KMS-11 (cell line): ENCODE results near the gene MNX1.

Experiments
- H2AFZ ChIP-seq: fragments of 200-600 bp; sonication (generic); 2 replicates; pipeline ENCODE4 v1.6.1; 2016; ENCODE audit warnings: antibody characterized with exemption, mixed run types, low read depth
- H3K27ac ChIP-seq: fragments of 200-600 bp; sonication (generic); 2 replicates; pipeline ENCODE4 v1.6.1; 2016; ENCODE audit warnings: mild to moderate bottlenecking, mixed run types
- H3K27me3 ChIP-seq: fragments of 200-600 bp; sonication (generic); 2 replicates; pipeline ENCODE4 v1.6.1; 2017; ENCODE audit warnings: mild to moderate bottlenecking, low read depth, mixed run types, moderate library complexity; ENCODE audit not compliant: insufficient read depth
- H3K36me3 ChIP-seq: fragments of 200-600 bp; sonication (generic); 2 replicates; pipeline ENCODE4 v1.6.1; 2017; ENCODE audit warnings: mild to moderate bottlenecking, mixed run types; ENCODE audit not compliant: insufficient read depth
- H3K4me1 ChIP-seq: fragments of 200-600 bp; sonication (generic); 2 replicates; pipeline ENCODE4 v1.6.1; 2016; ENCODE audit warnings: mild to moderate bottlenecking, low read depth, mixed run types; ENCODE audit not compliant: poor library complexity, severe bottlenecking
- H3K4me2 ChIP-seq: fragments of 200-600 bp; sonication (generic); 2 replicates; pipeline ENCODE4 v1.7.0; 2016; ENCODE audit warnings: mild to moderate bottlenecking, mixed run types
- H3K4me3 ChIP-seq: fragments of 200-600 bp; sonication (generic); IDR thresholded peaks from 2 replicates; pipeline ENCODE4 v1.6.1; 2017; ENCODE audit warnings: low read depth, low read length, mixed read lengths; ENCODE audit not compliant: insufficient read depth
- H3K79me2 ChIP-seq: fragments of 200-600 bp; sonication (generic); 2 replicates; pipeline ENCODE4 v1.6.1; 2016; ENCODE audit warnings: low read depth, mixed run types; ENCODE audit not compliant: insufficient read depth
- H3K9ac ChIP-seq: fragments of 200-600 bp; sonication (generic); 2 replicates; pipeline ENCODE4 v1.6.1; 2016; ENCODE audit warnings: mild to moderate bottlenecking, mixed run types
- H4K20me1 ChIP-seq: fragments of 200-600 bp; sonication (generic); 2 replicates; pipeline ENCODE4 v1.6.1; 2016; ENCODE audit warnings: mild to moderate bottlenecking, mixed run types; ENCODE audit not compliant: insufficient read depth
- TF ChIP-seq, protein P1 (sequence below): fragments of 200-600 bp; sonication (generic); conservative IDR thresholded peaks from 2 replicates; pipeline ENCODE4 v1.6.1; 2017; ENCODE audit warnings: low read depth, mild to moderate bottlenecking, antibody characterized with exemption, low read length, moderate library complexity, mixed read lengths

The MNX1 gene

DNA sequence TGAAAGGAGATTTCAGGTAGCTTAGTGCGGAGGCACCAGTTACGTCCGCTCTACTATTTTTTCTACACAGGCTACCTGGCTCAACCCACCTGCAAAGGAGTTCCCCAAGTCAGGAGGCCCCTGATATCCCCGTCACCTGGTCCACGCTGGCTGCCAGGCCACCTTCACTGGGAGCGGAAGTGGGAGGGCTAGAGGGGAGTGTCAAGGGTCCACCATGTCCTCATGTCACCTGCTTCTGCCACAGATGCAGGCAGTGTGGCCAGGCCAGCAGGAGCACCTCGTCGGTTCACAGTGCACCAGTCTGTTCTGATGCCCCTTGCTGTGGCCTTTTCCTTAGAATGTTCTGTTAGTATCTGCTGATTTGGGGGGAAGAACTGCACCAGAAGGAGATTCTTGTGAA, 44.1 kb downstream of the MNX1 start:
- no peaks in the 10 kb centered on the region for H3K27me3 ChIP-seq
- no peak overlapping the region for H3K9ac ChIP-seq
- H3K36me3 ChIP-seq = peaks cover 21% of the 10 kb centered on the region; the same call in 1 of the 2 replicates
- no peak overlapping the region for H3K27ac ChIP-seq
- no peaks in the 10 kb centered on the region for H4K20me1 ChIP-seq
- no peaks in the 10 kb centered on the region for H3K4me1 ChIP-seq
- H3K4me3 ChIP-seq = no peak overlapping the region
- TF ChIP-seq, protein P1, sequence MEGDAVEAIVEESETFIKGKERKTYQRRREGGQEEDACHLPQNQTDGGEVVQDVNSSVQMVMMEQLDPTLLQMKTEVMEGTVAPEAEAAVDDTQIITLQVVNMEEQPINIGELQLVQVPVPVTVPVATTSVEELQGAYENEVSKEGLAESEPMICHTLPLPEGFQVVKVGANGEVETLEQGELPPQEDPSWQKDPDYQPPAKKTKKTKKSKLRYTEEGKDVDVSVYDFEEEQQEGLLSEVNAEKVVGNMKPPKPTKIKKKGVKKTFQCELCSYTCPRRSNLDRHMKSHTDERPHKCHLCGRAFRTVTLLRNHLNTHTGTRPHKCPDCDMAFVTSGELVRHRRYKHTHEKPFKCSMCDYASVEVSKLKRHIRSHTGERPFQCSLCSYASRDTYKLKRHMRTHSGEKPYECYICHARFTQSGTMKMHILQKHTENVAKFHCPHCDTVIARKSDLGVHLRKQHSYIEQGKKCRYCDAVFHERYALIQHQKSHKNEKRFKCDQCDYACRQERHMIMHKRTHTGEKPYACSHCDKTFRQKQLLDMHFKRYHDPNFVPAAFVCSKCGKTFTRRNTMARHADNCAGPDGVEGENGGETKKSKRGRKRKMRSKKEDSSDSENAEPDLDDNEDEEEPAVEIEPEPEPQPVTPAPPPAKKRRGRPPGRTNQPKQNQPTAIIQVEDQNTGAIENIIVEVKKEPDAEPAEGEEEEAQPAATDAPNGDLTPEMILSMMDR = no peak
- H3K4me2 ChIP-seq = no peak overlapping the region
- no peaks in the 10 kb centered on the region for H3K79me2 ChIP-seq
- H2AFZ ChIP-seq = no peak overlapping the region

- TF ChIP-seq, protein P1 = no peak
- H3K27me3 ChIP-seq = no peaks in the 10 kb centered on the region
- H3K36me3 ChIP-seq = peaks cover 33% of the 10 kb centered on the region; the same call in 1 of the 2 replicates
These were observed 45.5 kb downstream of the MNX1 start for GRCh38 chr7:156964971-156965370.

GRCh38 chr7:156963472-156963871, 47.0 kb downstream of the MNX1 start:
- Histone ChIP-seq H4K20me1 (peaks cover 3% of the 10 kb centered on the region; the same call in 1 of the 2 replicates), H3K4me2 (no peak overlapping the region), H3K9ac (no peak overlapping the region), H3K36me3 (peaks cover 44% of the 10 kb centered on the region; the same call in 1 of the 2 replicates), H3K4me1 (no peaks in the 10 kb centered on the region), H3K27ac (no peak overlapping the region), H2AFZ (no peak overlapping the region), H3K79me2 (peaks cover 13% of the 10 kb centered on the region; the same call in 1 of the 2 replicates), H3K27me3 (no peaks in the 10 kb centered on the region), H3K4me3 (no peak overlapping the region)
- TF ChIP-seq, protein P1 = no peak

More at GRCh38 chr7:156964971-156965370, 45.5 kb downstream of the MNX1 start:
- Histone ChIP-seq H2AFZ (no peak overlapping the region), H4K20me1 (no peaks in the 10 kb centered on the region), H3K27ac (no peak overlapping the region), H3K4me2 (no peak overlapping the region), H3K4me3 (no peak overlapping the region), H3K79me2 (peaks cover 6% of the 10 kb centered on the region; the same call in 1 of the 2 replicates), H3K9ac (no peak overlapping the region), H3K4me1 (no peaks in the 10 kb centered on the region)

GRCh38 chr7:156962897-156963296, 47.6 kb downstream of the MNX1 start:
- peaks cover 49% of the 10 kb centered on the region; the same call in 1 of the 2 replicates for H3K36me3 ChIP-seq
- no peak overlapping the region for H3K4me3 ChIP-seq
- peaks cover 3% of the 10 kb centered on the region; the same call in 1 of the 2 replicates for H4K20me1 ChIP-seq
- H3K27me3 ChIP-seq = no peaks in the 10 kb centered on the region
- no peak overlapping the region for H2AFZ ChIP-seq
- TF ChIP-seq, protein P1 = no peak
- H3K4me2 ChIP-seq = no peak overlapping the region
- peaks cover 19% of the 10 kb centered on the region; the same call in 1 of the 2 replicates for H3K79me2 ChIP-seq
- no peak overlapping the region for H3K27ac ChIP-seq
- H3K4me1 ChIP-seq = no peaks in the 10 kb centered on the region
- no peak overlapping the region for H3K9ac ChIP-seq
